AG04449 (cell line): ENCODE data around the gene CDKN2B-AS1.

Experiments
- CTCF ChIA-PET: fragments of 350-600 bp; formaldehyde crosslinking; extraction: SDS; loops from one replicate; lab custom pipeline; 2021; ENCODE audit warnings: antibody characterized with exemption; lab: Yijun Ruan, JAX
- POLR2A ChIA-PET: fragments of 400-600, 350-600 bp; formaldehyde crosslinking; extraction: SDS; loops from one replicate; lab custom pipeline; 2020; ENCODE audit warnings: antibody characterized with exemption, inconsistent platforms; lab: Yijun Ruan, JAX
- DNase-seq: peaks from one replicate; pipeline ENCODE4 v3.0.0-alpha.2; 2010; ENCODE audit warnings: low read depth, low spot score
- H3K4me3 ChIP-seq: 2 replicates; pipeline ENCODE4 v1.5.1; 2011; ENCODE audit warnings: low read depth, mild to moderate bottlenecking, control low read depth, low read length
- CTCF ChIP-seq: IDR thresholded peaks from one replicate; pipeline ENCODE4 v1.5.1; 2011; ENCODE audit warnings: mild to moderate bottlenecking, moderate library complexity, low read length, control low read depth, inconsistent platforms; ENCODE audit not compliant: insufficient read depth; ENCODE audit errors: missing control alignments

CDKN2B-AS1 gene

DNA sequence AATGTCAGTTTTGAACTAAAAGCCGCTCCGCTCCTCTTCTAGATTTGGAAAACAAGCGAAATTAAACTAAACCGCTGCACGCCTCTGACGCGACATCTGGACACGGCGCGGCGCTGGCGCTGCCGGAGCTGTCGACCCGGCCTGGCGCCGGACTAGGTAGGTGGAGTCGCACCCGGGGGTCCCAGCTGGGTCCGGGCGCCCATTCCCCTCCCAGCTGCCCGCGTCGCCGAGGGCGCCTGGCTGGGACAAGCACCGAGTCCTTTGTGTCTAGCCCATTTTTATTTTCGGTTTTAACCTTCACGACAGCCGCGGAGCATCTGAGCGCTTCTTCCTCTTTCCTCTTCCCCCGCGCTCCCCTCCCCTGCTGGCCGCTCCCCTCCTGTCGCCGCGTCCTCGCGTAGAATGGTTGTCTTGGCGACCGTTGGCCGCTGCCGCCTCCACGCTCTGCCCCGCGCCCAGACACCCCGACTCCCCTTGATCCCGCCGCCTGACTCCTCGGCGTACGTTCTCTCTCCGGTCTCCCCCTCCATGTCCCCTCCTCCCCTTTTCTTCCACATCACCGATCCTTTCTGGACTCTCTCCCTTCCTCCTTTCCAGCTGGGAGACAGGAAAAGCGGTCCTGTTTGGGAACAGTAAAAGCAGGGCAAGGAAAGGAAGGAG is 545 bp downstream of the CDKN2B-AS1 start:
- POLR2A ChIA-PET: interaction anchor here (1.8 kb wide), 1 partner anchor 14 kb away, joined by 7 read pairs; the partner anchor contains the start of gene CDKN2B
- peak overlapping the region; percentile 87 for H3K4me3 ChIP-seq
- DNase-seq: no peak
- CTCF ChIA-PET: interaction anchor here (0.7 to 10.5 kb wide), 8 partner anchors 8 to 182 kb away, joined by 3 to 129 read pairs (median 3); partner anchors contain the start of gene CDKN2B
- TF ChIP-seq CTCF: no peak

DNA sequence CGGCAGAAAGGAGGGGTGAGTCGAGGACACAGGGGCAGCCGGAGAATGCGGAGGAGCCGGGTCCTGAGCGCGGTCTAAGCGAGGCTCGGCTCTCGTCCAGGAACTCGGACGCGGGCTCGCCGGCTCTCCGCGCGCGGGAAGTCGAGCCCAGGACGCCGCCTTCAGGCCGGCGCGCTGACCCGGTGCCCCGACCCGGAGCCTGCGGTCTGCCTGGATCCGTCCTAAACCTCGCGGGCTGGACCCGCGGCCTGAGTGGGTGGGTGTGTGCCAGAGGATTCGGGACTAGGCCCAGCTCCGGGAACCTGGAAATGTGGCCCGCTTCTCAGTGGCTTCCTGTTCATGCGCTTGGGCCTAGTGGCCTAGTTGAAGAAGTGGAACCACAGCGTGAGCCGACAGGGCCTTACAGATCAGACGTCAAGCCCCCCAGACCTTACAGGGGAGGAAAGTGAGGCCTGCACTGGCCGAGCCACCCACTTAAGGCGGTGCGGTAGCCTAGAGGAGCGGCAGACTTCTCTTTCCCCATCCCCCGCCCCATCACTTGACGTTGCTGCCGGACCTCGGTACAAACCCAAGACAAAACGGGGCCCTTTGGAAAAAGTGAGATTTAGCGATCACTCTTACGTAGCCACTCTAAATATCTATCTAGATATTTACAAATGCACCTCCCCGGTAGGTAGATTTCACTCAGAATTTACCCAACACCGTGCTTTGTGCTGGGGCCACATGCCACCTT is 1.2 kb downstream of the CDKN2B-AS1 start:
- peak; percentile 38 for TF ChIP-seq CTCF
- DNase-seq: no peak
- ChIA-PET POLR2A (no interaction called here), CTCF (interaction anchor here (0.9 to 10.5 kb wide), 7 partner anchors 12 to 243 kb away, joined by 3 to 129 read pairs (median 4); partner anchors contain the start of gene CDKN2B)
- peak overlapping the region; percentile 87 for H3K4me3 ChIP-seq

DNA sequence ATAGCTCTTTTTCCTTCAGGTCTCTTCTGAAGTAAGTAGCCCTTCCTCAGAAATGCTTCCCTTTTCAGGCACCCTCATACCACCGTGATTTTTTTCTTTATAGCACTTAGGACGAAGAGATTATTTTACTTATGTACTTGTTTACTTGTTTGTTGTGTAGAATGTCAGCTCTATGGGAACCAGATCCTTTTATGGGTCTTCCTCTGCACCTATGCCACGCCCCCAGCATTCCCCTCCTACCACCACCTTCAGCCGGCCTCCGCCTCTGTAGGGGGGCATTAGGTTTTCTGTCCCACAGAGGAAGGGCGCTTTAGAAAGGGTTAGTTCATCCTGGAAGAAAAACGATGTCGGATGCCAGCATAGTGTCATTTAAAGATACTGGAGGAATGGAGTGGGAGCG is 1.8 kb downstream of the CDKN2B-AS1 start:
- H3K4me3 ChIP-seq: peak overlapping the region; percentile 87
- ChIA-PET CTCF (interaction anchor here (1.0 to 10.5 kb wide), 6 partner anchors 11 to 242 kb away, joined by 3 to 129 read pairs (median 4); partner anchors contain the start of gene CDKN2B), POLR2A (no interaction called here)
- no peak for DNase-seq
- TF ChIP-seq CTCF: no peak

- POLR2A ChIA-PET: interaction anchor here (1.0 kb wide), 1 partner anchor 12 kb away, joined by 3 read pairs; no protein-coding TSS in a partner anchor
- CTCF ChIA-PET: interaction anchor here (1.0 to 10.5 kb wide), 5 partner anchors 11 to 242 kb away, joined by 3 to 129 read pairs (median 5); partner anchors contain the start of gene CDKN2B
- no peak overlapping the region for H3K4me3 ChIP-seq
- DNase-seq: no peak
- TF ChIP-seq CTCF: no peak
These were observed 2.3 kb downstream of the CDKN2B-AS1 start for GRCh38 chr9:21996858-21997257.

DNA sequence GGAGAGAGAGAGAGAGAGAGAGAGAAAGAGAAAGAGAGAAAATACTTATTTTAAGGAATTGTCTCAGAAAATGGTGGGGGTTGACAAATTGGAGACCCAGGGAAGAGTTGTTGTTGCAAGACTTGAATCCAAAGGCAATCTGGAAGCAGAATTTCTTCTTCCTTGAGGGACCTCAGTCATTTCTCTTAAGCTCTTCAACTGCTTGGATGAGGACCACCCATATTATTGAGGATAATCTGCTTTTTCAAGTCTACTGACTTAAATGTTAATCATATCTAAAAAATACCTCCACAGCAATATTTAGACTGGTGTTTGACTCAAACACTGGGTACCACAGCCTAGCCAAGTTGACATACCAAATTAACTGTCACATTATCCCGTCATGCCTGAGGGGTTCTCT is 2.9 kb downstream of the CDKN2B-AS1 start:
- CTCF ChIA-PET: interaction anchor here (0.6 to 10.5 kb wide), 5 partner anchors 10 to 810 kb away, joined by 3 to 129 read pairs (median 4); partner anchors contain the start of gene CDKN2B
- no peak for DNase-seq
- POLR2A ChIA-PET: interaction anchor here (1.0 kb wide), 1 partner anchor 11 kb away, joined by 3 read pairs; no protein-coding TSS in a partner anchor
- no peak overlapping the region for H3K4me3 ChIP-seq
- TF ChIP-seq CTCF: no peak
